ENCODE data around the gene AIFM3.

DNA sequence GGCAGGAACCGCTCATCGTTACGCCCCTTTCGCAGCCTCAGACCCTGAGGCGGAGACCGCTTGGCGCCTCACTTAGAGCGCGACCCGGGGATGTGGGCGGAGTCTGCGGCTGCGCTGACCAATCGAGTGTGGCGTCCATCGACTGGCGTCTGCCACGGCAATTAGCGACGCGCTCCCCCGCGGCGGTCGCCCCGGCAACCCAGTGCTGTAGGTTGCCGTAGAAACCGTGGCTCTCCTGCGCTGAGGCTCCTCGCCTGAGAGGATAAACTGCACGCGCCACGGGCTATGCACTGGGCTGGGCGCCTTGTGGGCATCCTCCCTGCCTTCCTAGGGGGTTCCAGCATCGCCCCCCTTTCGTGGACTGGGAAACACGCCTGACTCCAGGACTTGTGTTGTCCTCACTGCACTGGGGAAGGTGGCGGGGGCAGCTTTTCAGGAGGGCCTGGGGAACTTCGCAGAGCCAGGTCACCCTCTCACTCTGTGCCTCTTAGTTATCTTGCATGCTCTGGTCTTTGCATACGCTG is 47.2 kb downstream of the AIFM3 start:
- TF ChIP-seq, protein P1, sequence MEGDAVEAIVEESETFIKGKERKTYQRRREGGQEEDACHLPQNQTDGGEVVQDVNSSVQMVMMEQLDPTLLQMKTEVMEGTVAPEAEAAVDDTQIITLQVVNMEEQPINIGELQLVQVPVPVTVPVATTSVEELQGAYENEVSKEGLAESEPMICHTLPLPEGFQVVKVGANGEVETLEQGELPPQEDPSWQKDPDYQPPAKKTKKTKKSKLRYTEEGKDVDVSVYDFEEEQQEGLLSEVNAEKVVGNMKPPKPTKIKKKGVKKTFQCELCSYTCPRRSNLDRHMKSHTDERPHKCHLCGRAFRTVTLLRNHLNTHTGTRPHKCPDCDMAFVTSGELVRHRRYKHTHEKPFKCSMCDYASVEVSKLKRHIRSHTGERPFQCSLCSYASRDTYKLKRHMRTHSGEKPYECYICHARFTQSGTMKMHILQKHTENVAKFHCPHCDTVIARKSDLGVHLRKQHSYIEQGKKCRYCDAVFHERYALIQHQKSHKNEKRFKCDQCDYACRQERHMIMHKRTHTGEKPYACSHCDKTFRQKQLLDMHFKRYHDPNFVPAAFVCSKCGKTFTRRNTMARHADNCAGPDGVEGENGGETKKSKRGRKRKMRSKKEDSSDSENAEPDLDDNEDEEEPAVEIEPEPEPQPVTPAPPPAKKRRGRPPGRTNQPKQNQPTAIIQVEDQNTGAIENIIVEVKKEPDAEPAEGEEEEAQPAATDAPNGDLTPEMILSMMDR (IDR thresholded peaks at IDR 0.05 in 8 of 11, conservative IDR thresholded peaks at IDR 0.05 in 3 of 11), result no peak
- TF ChIP-seq POLR2A (IDR thresholded peaks at IDR 0.05) (no peak), POLR2AphosphoS5 (IDR thresholded peaks at IDR 0.05) (peak; percentile 59 to 84 (median 79))

All from spleen (tissue), 7 donors.